ENCODE measurements around the gene FRRS1L.

DNA sequence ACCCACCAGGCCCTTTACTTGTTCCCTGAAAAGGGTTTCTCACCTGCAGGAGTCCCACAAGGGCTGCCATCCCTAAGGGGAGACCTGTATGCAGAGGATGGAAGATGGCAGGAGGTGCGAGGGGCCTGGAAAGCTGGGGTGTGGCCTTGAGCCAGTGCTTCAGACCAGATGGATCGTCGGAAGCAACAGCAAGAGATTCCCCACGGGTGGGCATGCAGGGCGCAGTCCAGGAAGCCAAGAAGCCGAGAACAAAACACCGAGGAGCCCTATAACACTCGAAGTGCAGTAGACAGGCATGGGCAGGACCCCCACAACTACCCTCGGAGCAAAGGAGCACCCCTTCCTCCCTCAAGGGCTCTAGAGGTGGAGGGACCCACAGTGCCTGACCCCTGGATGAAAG lies 24.7 kb upstream of the FRRS1L start:
- TF ChIP-seq, protein P1, sequence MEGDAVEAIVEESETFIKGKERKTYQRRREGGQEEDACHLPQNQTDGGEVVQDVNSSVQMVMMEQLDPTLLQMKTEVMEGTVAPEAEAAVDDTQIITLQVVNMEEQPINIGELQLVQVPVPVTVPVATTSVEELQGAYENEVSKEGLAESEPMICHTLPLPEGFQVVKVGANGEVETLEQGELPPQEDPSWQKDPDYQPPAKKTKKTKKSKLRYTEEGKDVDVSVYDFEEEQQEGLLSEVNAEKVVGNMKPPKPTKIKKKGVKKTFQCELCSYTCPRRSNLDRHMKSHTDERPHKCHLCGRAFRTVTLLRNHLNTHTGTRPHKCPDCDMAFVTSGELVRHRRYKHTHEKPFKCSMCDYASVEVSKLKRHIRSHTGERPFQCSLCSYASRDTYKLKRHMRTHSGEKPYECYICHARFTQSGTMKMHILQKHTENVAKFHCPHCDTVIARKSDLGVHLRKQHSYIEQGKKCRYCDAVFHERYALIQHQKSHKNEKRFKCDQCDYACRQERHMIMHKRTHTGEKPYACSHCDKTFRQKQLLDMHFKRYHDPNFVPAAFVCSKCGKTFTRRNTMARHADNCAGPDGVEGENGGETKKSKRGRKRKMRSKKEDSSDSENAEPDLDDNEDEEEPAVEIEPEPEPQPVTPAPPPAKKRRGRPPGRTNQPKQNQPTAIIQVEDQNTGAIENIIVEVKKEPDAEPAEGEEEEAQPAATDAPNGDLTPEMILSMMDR (IDR thresholded peaks at IDR 0.05), result no peak
- no peak for TF ChIP-seq POLR2A (IDR thresholded peaks at IDR 0.05)

Data from Peyer's patch (tissue), 4 donors.